Neural progenitor cell (in vitro differentiated cells): ENCODE results near the gene PTPN22.

ENCODE experiments used
- CTCF ChIP-seq: fragments of 200-600 bp; sonication (generic); IDR thresholded peaks from 2 replicates; pipeline ENCODE4 v1.5.1; 2017; ENCODE audit warnings: antibody characterized with exemption, mild to moderate bottlenecking
- EZH2 ChIP-seq: fragments of 200-600 bp; sonication (generic); IDR thresholded peaks from 2 replicates; pipeline ENCODE4 v1.6.1; 2017; ENCODE audit warnings: antibody characterized with exemption, mild to moderate bottlenecking, moderate library complexity
- EZH2phosphoT487 ChIP-seq: fragments of 200-600 bp; sonication (generic); IDR thresholded peaks from 2 replicates; pipeline ENCODE4 v1.6.1; 2017; ENCODE audit warnings: antibody characterized with exemption

GRCh38 chr1:113874012-113874879, 2.7 kb upstream of the PTPN22 start:
- TF ChIP-seq CTCF (peak; percentile 35), EZH2 (no peak), EZH2phosphoT487 (no peak)
